Measurements from ENCODE around the gene RARG. TPM values are rescaled to one million over a fixed set of nuclear protein-coding genes. Genes with fewer than 3 reads are reported as not detected.
A peak's percentile ranks its signal among the peaks of the same experiment; 100 is the strongest.

RARG gene
- polyA plus RNA-seq, 1 donor (not counting 4 experiments of a cell fraction or from before 2014, with no cell fraction given): 26.4 TPM

- H3K4me2 ChIP-seq (ENCODE audit: control insufficient read depth, extremely low read depth, insufficient read depth, low read depth, low read length): no peak overlapping the region
- no peaks in the 10 kb centered on the region for H3K9me3 ChIP-seq (ENCODE audit: control insufficient read depth, low read depth, low read length)
- H3K4me1 ChIP-seq (ENCODE audit: control insufficient read depth, extremely low read depth, insufficient read depth, low read length): no peaks in the 10 kb centered on the region
- peaks cover 8 to 11% of the 10 kb centered on the region in 2 experiments for H3K36me3 ChIP-seq (ENCODE audit: control insufficient read depth in 2 of 2, extremely low read depth in 1 of 2, insufficient read depth in 2 of 2, low read length in 2 of 2)
- H3K9me1 ChIP-seq (ENCODE audit: control insufficient read depth, extremely low read depth, insufficient read depth, low read length): no peaks in the 10 kb centered on the region
- no peak overlapping the region for H3K4me3 ChIP-seq (ENCODE audit: control insufficient read depth in 2 of 3, extremely low read depth in 1 of 3, insufficient read depth in 2 of 3, low read depth in 1 of 3, low read length in 3 of 3)
- FAIRE-seq: no peak
- dilution Hi-C loops (cut with MboI; ENCODE audit: extremely low pct_ligation_motif_present, low sequenced_read_pairs): no loop called here
- no peaks in the 10 kb centered on the region for H4K20me1 ChIP-seq (ENCODE audit: control insufficient read depth, extremely low read depth, insufficient read depth, low read length)
- TF ChIP-seq CTCF (optimal IDR thresholded peaks at IDR 0.05 in 1 of 3, IDR thresholded peaks at IDR 0.05 in 1 of 3, conservative IDR thresholded peaks at IDR 0.05 in 1 of 3; ENCODE audit: extremely low read depth in 1 of 3, insufficient read depth in 2 of 3, low read length in 3 of 3) (no peak), EZH2 (IDR thresholded peaks at IDR 0.05; ENCODE audit: low read length) (no peak)
- H2AFZ ChIP-seq (ENCODE audit: control insufficient read depth, low read length): no peak overlapping the region
- DNase-seq (ENCODE audit: low read depth, low spot score): no peak
- H3K27ac ChIP-seq (ENCODE audit: control insufficient read depth, insufficient read depth, low read length): no peak overlapping the region
- no peaks in the 10 kb centered on the region for H3K27me3 ChIP-seq (ENCODE audit: control insufficient read depth, extremely low read depth, insufficient read depth, low read length)
- H3K79me2 ChIP-seq (ENCODE audit: control insufficient read depth, insufficient read depth, low read length): no peaks in the 10 kb centered on the region
- no peak overlapping the region for H3K9ac ChIP-seq (ENCODE audit: control insufficient read depth, extremely low read depth, insufficient read depth, low read length)
Measured at GRCh38 chr12:53191096-53191884, 40.7 kb downstream of the RARG start.

- Histone ChIP-seq H2AFZ (ENCODE audit: control insufficient read depth, low read length) (no peak overlapping the region), H3K36me3 (ENCODE audit: control insufficient read depth in 2 of 2, extremely low read depth in 1 of 2, insufficient read depth in 2 of 2, low read length in 2 of 2) (peaks cover 16 to 17% of the 10 kb centered on the region in 2 experiments), H3K27ac (ENCODE audit: control insufficient read depth, insufficient read depth, low read length) (no peak overlapping the region), H3K4me2 (ENCODE audit: control insufficient read depth, extremely low read depth, insufficient read depth, low read depth, low read length) (no peak overlapping the region), H3K4me1 (ENCODE audit: control insufficient read depth, extremely low read depth, insufficient read depth, low read length) (no peaks in the 10 kb centered on the region), H3K79me2 (ENCODE audit: control insufficient read depth, insufficient read depth, low read length) (no peaks in the 10 kb centered on the region), H4K20me1 (ENCODE audit: control insufficient read depth, extremely low read depth, insufficient read depth, low read length) (no peaks in the 10 kb centered on the region), H3K9me3 (ENCODE audit: control insufficient read depth, low read depth, low read length) (no peaks in the 10 kb centered on the region), H3K9ac (ENCODE audit: control insufficient read depth, extremely low read depth, insufficient read depth, low read length) (no peak overlapping the region), H3K27me3 (ENCODE audit: control insufficient read depth, extremely low read depth, insufficient read depth, low read length) (no peaks in the 10 kb centered on the region), H3K4me3 (ENCODE audit: control insufficient read depth in 2 of 3, extremely low read depth in 1 of 3, insufficient read depth in 2 of 3, low read depth in 1 of 3, low read length in 3 of 3) (no peak overlapping the region), H3K9me1 (ENCODE audit: control insufficient read depth, extremely low read depth, insufficient read depth, low read length) (no peaks in the 10 kb centered on the region)
- no peak for TF ChIP-seq EZH2 (IDR thresholded peaks at IDR 0.05; ENCODE audit: low read length)
- peak; percentile 70 to 89 (median 74) for TF ChIP-seq CTCF (optimal IDR thresholded peaks at IDR 0.05 in 1 of 3, IDR thresholded peaks at IDR 0.05 in 1 of 3, conservative IDR thresholded peaks at IDR 0.05 in 1 of 3; ENCODE audit: extremely low read depth in 1 of 3, insufficient read depth in 2 of 3, low read length in 3 of 3)
- dilution Hi-C loops (cut with MboI; ENCODE audit: extremely low pct_ligation_motif_present, low sequenced_read_pairs): no loop called here
- DNase-seq (ENCODE audit: low read depth, low spot score) (no peak), FAIRE-seq (peak; percentile 20)
Measured at GRCh38 chr12:53190108-53190729, 41.8 kb downstream of the RARG start.
